ENCODE data around the gene MS4A18.
"Not testable (repeated sequence)": the region's sequence is repeated elsewhere in the genome, so short reads cannot be mapped to it uniquely, and the experiment has no call there.

- not testable (repeated sequence) for TF ChIP-seq CTCF (conservative IDR thresholded peaks at IDR 0.05); ZFX (IDR thresholded peaks at IDR 0.05)
Observed at GRCh38 chr11:60678231-60678630, 46.3 kb upstream of the MS4A18 start.
